ENCODE results near the gene PAPSS1. TPM values are rescaled to one million over a fixed set of nuclear protein-coding genes. Genes with fewer than 3 reads are reported as not detected.

Gene PAPSS1
- polyA plus RNA-seq, 2 of the 4 experiments (the other 2 are of a cell fraction): 47.3 to 52.5 TPM

DNA sequence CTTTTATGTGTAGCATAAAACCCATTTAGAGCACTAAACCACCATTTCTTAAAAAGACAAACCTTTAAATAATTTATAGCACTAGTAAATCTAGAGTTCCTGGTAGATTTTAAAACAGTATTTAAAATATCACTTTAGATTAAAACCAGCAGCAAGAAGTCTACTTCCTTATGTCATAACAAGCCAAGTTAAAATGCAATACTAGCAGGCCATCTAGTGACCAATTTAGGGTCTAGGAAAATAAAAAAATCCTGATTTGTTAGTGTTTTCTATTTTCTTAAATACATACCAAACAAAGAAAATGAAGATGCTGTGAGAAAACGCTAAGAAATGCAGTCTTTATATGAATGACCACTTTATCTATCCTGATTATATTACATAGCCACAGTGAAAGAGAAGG lies 53.9 kb downstream of the PAPSS1 start:
- H3K4me1 ChIP-seq: no peaks in the 10 kb centered on the region
- POLR2A ChIA-PET: no interaction called here
- H3K4me3 ChIP-seq: no peak overlapping the region
- H3K27ac ChIP-seq: no peak overlapping the region
- WGBS (ENCODE audit: missing lambda C conversion rate): 13% methylated on average over 1 of the region's 1 CpG
- CTCF ChIA-PET: no interaction called here
- H3K4me2 ChIP-seq: no peak overlapping the region
- FAIRE-seq: no peak
- TF ChIP-seq RAD21 (conservative IDR thresholded peaks at IDR 0.05 in 1 of 2, IDR thresholded peaks at IDR 0.05 in 1 of 2) (peak; percentile 30 to 37; a peak in 4 of 5 replicates), HEYL (CRISPR knock-in tag; IDR thresholded peaks at IDR 0.05) (no peak), RNF2 (IDR thresholded peaks at IDR 0.05; ENCODE audit: borderline replicate concordance, low read depth) (no peak), HDAC2 (IDR thresholded peaks at IDR 0.05) (no peak), POLR2AphosphoS2 (conservative IDR thresholded peaks at IDR 0.05; ENCODE audit: low read length) (no peak), ZNF302 (CRISPR knock-in tag; IDR thresholded peaks at IDR 0.05) (no peak), NPAS2 (CRISPR knock-in tag; IDR thresholded peaks at IDR 0.05; ENCODE audit: borderline replicate concordance) (no peak), HOXB13 (CRISPR knock-in tag; IDR thresholded peaks at IDR 0.05; ENCODE audit: low read depth) (no peak), MAFK (IDR thresholded peaks at IDR 0.05; ENCODE audit: partially characterized antibody) (no peak), SREBF2 (IDR thresholded peaks at IDR 0.05) (no peak), KDM5A (IDR thresholded peaks at IDR 0.05) (no peak), TFCP2L1 (CRISPR knock-in tag; IDR thresholded peaks at IDR 0.05) (no peak), FOXS1 (CRISPR knock-in tag; IDR thresholded peaks at IDR 0.05) (no peak), EHF (CRISPR knock-in tag; IDR thresholded peaks at IDR 0.05) (no peak)
- TF ChIP-seq, protein P1, sequence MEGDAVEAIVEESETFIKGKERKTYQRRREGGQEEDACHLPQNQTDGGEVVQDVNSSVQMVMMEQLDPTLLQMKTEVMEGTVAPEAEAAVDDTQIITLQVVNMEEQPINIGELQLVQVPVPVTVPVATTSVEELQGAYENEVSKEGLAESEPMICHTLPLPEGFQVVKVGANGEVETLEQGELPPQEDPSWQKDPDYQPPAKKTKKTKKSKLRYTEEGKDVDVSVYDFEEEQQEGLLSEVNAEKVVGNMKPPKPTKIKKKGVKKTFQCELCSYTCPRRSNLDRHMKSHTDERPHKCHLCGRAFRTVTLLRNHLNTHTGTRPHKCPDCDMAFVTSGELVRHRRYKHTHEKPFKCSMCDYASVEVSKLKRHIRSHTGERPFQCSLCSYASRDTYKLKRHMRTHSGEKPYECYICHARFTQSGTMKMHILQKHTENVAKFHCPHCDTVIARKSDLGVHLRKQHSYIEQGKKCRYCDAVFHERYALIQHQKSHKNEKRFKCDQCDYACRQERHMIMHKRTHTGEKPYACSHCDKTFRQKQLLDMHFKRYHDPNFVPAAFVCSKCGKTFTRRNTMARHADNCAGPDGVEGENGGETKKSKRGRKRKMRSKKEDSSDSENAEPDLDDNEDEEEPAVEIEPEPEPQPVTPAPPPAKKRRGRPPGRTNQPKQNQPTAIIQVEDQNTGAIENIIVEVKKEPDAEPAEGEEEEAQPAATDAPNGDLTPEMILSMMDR (IDR thresholded peaks at IDR 0.05): peak; percentile 25; the same call in 2 of the 3 replicates
- TF ChIP-seq, protein P2, sequence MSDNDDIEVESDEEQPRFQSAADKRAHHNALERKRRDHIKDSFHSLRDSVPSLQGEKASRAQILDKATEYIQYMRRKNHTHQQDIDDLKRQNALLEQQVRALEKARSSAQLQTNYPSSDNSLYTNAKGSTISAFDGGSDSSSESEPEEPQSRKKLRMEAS (IDR thresholded peaks at IDR 0.05): no peak
- DNase-seq (ENCODE audit: low read depth in 1 of 2, low spot score in 1 of 2): peak in 1 of 2 experiments; percentile 5
- no peaks in the 10 kb centered on the region for H3K9me3 ChIP-seq
- no peak for ATAC-seq

DNA sequence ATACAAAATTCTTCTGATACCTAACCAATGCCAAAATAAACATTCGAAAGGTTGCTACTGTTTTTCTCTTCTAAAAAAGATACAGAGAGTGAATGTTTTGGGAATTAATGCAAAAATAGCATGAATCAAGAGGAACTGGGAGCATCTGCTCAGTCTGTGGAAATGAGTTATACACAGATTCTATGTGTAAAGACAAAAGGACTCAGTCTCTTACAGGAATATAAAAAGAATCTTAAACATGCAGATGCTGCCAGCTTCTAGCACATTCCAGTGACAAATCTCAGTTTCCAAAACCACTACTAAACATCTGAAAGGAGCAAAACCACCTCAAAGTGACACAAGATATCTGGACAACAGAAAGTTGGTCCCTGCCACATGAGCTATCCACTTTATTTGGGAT lies 55.0 kb downstream of the PAPSS1 start:
- no peak overlapping the region for H3K4me2 ChIP-seq
- H3K27ac ChIP-seq: no peak overlapping the region
- TF ChIP-seq, protein P3, sequence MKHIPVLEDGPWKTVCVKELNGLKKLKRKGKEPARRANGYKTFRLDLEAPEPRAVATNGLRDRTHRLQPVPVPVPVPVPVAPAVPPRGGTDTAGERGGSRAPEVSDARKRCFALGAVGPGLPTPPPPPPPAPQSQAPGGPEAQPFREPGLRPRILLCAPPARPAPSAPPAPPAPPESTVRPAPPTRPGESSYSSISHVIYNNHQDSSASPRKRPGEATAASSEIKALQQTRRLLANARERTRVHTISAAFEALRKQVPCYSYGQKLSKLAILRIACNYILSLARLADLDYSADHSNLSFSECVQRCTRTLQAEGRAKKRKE (CRISPR knock-in tag; IDR thresholded peaks at IDR 0.05; ENCODE audit: low read depth): no peak
- TF ChIP-seq HOXA7 (CRISPR knock-in tag; IDR thresholded peaks at IDR 0.05): no peak
- TF ChIP-seq RFX5 (IDR thresholded peaks at IDR 0.05): no peak
- no peak for TF ChIP-seq CBX8 (IDR thresholded peaks at IDR 0.05)
- no peak for TF ChIP-seq GATA3 (IDR thresholded peaks at IDR 0.05; ENCODE audit: borderline replicate concordance)
- TF ChIP-seq MAFK (IDR thresholded peaks at IDR 0.05; ENCODE audit: partially characterized antibody): no peak
- TF ChIP-seq SREBF2 (IDR thresholded peaks at IDR 0.05): no peak
- TF ChIP-seq BHLHE40 (IDR thresholded peaks at IDR 0.05; ENCODE audit: low read depth, low read length): no peak
- no peak for TF ChIP-seq TP53 (CRISPR knock-in tag; IDR thresholded peaks at IDR 0.05)
- no peak for TF ChIP-seq HOXB5 (CRISPR knock-in tag; IDR thresholded peaks at IDR 0.05)
- TF ChIP-seq RCOR1 (IDR thresholded peaks at IDR 0.05; ENCODE audit: low read depth, low read length): no peak
- TF ChIP-seq, protein P4, sequence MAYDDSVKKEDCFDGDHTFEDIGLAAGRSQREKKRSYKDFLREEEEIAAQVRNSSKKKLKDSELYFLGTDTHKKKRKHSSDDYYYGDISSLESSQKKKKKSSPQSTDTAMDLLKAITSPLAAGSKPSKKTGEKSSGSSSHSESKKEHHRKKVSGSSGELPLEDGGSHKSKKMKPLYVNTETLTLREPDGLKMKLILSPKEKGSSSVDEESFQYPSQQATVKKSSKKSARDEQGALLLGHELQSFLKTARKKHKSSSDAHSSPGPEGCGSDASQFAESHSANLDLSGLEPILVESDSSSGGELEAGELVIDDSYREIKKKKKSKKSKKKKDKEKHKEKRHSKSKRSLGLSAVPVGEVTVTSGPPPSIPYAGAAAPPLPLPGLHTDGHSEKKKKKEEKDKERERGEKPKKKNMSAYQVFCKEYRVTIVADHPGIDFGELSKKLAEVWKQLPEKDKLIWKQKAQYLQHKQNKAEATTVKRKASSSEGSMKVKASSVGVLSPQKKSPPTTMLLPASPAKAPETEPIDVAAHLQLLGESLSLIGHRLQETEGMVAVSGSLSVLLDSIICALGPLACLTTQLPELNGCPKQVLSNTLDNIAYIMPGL (CRISPR knock-in tag; IDR thresholded peaks at IDR 0.05; ENCODE audit: borderline replicate concordance): no peak
- POLR2A ChIA-PET: no interaction called here
- WGBS (ENCODE audit: missing lambda C conversion rate): 83% methylated on average over 1 of the region's 1 CpG
- no peak for DNase-seq (ENCODE audit: low read depth in 1 of 2, low spot score in 1 of 2)
- no peak for ATAC-seq
- no peak overlapping the region for H3K4me3 ChIP-seq
- no peaks in the 10 kb centered on the region for H3K4me1 ChIP-seq
- H3K9me3 ChIP-seq: no peaks in the 10 kb centered on the region
- no peak for FAIRE-seq
- CTCF ChIA-PET: interaction anchor here (0.7 kb wide), 1 partner anchor 974 kb away, joined by 4 read pairs; no protein-coding TSS in a partner anchor

All from A549 (cell line).